D721Med (cell line): ENCODE measurements around the gene JDP2.

Source experiments
- DNase-seq: peaks from one replicate; pipeline ENCODE4 v3.0.0; 2011; ENCODE audit warnings: low spot score; ENCODE audit not compliant: insufficient read length
- FAIRE-seq: peaks from 2 replicates; lab custom pipeline; 2011; peaks lifted over from hg19 to GRCh38; lab: Jason Lieb, UNC
- TF ChIP-seq, protein P1 (sequence below): IDR thresholded peaks from 2 replicates; pipeline ENCODE4 v1.5.1; 2012; ENCODE audit warnings: mild to moderate bottlenecking, control low read depth; ENCODE audit not compliant: insufficient read depth; ENCODE audit errors: missing control alignments

Gene JDP2

GRCh38 chr14:75434890-75435248 lies 7.0 kb downstream of the JDP2 start:
- TF ChIP-seq, protein P1, sequence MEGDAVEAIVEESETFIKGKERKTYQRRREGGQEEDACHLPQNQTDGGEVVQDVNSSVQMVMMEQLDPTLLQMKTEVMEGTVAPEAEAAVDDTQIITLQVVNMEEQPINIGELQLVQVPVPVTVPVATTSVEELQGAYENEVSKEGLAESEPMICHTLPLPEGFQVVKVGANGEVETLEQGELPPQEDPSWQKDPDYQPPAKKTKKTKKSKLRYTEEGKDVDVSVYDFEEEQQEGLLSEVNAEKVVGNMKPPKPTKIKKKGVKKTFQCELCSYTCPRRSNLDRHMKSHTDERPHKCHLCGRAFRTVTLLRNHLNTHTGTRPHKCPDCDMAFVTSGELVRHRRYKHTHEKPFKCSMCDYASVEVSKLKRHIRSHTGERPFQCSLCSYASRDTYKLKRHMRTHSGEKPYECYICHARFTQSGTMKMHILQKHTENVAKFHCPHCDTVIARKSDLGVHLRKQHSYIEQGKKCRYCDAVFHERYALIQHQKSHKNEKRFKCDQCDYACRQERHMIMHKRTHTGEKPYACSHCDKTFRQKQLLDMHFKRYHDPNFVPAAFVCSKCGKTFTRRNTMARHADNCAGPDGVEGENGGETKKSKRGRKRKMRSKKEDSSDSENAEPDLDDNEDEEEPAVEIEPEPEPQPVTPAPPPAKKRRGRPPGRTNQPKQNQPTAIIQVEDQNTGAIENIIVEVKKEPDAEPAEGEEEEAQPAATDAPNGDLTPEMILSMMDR, result no peak
- FAIRE-seq, result no peak
- DNase-seq, result no peak

DNA sequence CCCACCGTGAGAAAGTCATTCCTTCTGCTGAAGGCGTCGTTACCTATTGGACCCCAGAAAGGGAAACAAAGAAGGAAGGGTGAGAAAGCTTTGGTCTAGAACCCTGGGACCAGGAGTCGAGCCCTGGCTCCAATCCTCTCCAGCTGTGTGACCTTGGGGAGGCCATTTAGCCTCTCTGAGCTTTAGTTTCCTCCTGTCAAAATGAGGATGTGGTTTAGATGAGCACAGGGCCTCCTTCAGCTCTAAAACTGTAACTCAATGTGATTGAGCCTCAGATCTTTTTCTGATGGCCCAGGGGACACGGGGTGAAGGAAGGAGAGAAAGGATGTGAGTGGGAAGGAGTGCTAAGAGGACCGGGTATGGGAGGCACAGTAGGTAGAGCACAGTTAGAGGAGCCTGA lies 7.7 kb downstream of the JDP2 start:
- FAIRE-seq (no peak), DNase-seq (no peak)
- TF ChIP-seq, protein P1, result no peak

- FAIRE-seq, result no peak
- TF ChIP-seq, protein P1, result no peak
- no peak for DNase-seq
Measured at GRCh38 chr14:75437201-75438143, 9.7 kb downstream of the JDP2 start.

DNA sequence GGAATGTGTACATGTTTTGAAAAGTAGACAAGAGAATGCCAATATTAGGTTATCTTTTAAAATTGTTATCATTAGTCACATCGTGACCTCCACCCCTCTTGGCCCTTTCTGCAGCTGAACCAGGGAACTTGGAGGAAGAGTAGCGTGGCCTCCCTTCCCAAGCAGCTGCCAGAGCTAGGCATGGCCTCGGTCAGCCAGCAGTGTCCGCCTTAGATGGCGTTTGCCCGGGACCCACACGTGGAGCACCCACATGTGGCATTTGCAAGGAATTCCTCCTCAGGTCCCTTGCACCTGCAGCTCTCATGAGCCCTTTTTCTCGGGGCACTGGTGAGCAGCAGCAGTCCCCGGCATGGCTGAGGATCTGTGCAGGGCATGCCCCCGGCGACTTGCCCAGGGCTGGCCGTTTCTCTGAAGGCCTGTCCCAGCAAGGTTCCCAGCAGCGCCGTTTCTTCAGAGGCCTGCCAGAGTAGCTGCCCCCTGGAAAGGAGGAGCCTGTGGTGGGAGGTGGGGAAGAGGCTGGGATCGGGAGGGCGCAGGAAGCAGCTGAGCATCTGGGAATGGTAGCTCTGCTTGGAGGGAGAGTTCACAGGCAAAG lies 10.8 kb downstream of the JDP2 start:
- no peak for FAIRE-seq
- TF ChIP-seq, protein P1, result no peak
- no peak for DNase-seq

GRCh38 chr14:75439989-75440388 lies 12.2 kb downstream of the JDP2 start:
- DNase-seq (no peak), FAIRE-seq (no peak)
- TF ChIP-seq, protein P1, result no peak

DNA sequence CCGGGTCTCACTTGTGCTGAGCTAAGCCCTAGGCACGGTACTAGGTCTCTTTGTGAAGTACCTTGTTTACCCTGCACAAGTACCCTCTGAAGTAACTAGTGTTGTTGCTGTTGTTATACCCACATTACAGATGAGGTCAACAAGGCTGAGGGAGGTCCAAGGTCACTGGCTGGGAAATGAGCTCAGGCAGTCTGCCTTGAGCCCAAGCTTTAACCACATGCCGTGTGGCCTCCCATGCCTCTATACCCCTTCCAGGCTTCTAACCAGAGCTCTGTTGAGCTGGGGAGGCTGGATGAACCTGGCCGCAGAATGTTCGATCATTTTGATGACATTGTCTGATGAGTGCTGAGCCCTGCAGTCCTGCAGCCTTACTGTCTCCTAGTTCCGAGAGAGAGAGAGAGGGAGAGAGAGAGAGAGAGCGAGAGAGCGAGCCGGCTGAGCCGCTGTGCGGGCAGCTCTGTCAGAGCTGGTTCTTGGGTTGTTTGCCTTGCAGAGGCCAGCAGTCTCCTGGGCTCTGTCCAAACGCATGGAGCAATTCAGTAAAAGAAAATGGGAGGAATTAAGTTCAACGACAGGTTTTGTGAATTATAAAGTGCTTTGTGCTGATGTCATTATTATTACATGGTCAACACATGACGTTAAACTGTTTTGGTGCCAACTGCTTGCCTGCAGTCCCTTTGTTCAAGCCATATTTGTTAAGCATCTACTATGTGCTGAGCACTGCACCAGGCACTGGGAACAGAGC lies 13.1 kb downstream of the JDP2 start:
- DNase-seq, result no peak
- TF ChIP-seq, protein P1, result no peak
- no peak for FAIRE-seq

GRCh38 chr14:75441728-75442127 lies 13.9 kb downstream of the JDP2 start:
- FAIRE-seq (no peak), DNase-seq (no peak)
- TF ChIP-seq, protein P1, result no peak
